SK-N-SH (cell line): ENCODE data around the gene NR5A1. TPM values are rescaled to one million over a fixed set of nuclear protein-coding genes. Genes with fewer than 3 reads are reported as not detected.

Experiments used
- CTCF ChIA-PET: fragments of 300-600, 350-600 bp; formaldehyde crosslinking; extraction: SDS; loops from one replicate; lab custom pipeline; 2021; lab: Yijun Ruan, JAX
- POLR2A ChIA-PET: fragments of 350-600 bp; sonication (Branson Sonifier 250); formaldehyde crosslinking; extraction: SDS; loops from one replicate; lab custom pipeline; 2020; ENCODE audit warnings: antibody characterized with exemption, inconsistent platforms; lab: Yijun Ruan, JAX
- DNase-seq: peaks from one replicate; pipeline ENCODE4 v3.0.0; 2012
- H2AFZ ChIP-seq: fragments of 200-600 bp; sonication (generic); 2 replicates; pipeline ENCODE4 v1.8.1; 2016; ENCODE audit warnings: antibody characterized with exemption, mild to moderate bottlenecking, low read depth
- H3F3A ChIP-seq: fragments of 200-600 bp; sonication (generic); replicated peaks from 2 replicates; pipeline ENCODE3; 2016; ENCODE audit warnings: antibody characterized with exemption, mild to moderate bottlenecking; ENCODE audit not compliant: insufficient read depth
- H3K27ac ChIP-seq, 2 experiments: fragments of 200-500 bp in 1 of 2; fragments of 200-600 bp in 1 of 2; sonication (Bioruptor generic) in 1 of 2; sonication (generic), shearing (Covaris generic) in 1 of 2; 2 replicates each; pipeline versions ENCODE4 v1.5.1 to v1.6.1; 2014 to 2016; ENCODE audit warnings: low read depth in 2 of 2, inconsistent platforms in 1 of 2, low read length in 1 of 2, mild to moderate bottlenecking in 1 of 2, mixed read lengths in 1 of 2
- H3K27me3 ChIP-seq: fragments of 200-600 bp; sonication (generic), shearing (Covaris generic); 2 replicates; pipeline ENCODE4 v1.6.1; 2016; ENCODE audit warnings: mixed run types; ENCODE audit not compliant: insufficient read depth
- H3K36me3 ChIP-seq, 2 experiments: fragments of 200-500 bp in 1 of 2; fragments of 200-600 bp in 1 of 2; sonication (Bioruptor generic) in 1 of 2; sonication (generic) in 1 of 2; replicated peaks in 1 of 2; 2 replicates each; pipeline versions ENCODE3 to v1.5.1; 2014 to 2016; ENCODE audit warnings: low read length in 1 of 2, mild to moderate bottlenecking in 1 of 2; ENCODE audit not compliant: insufficient read depth in 2 of 2, control insufficient read depth in 1 of 2
- H3K4me1 ChIP-seq, 2 experiments: fragments of 200-500 bp in 1 of 2; fragments of 200-600 bp in 1 of 2; sonication (Bioruptor generic) in 1 of 2; sonication (generic), shearing (Covaris generic) in 1 of 2; 2 replicates each; pipeline versions ENCODE4 v1.5.1 to v1.6.1; 2014 to 2016; ENCODE audit warnings: low read depth in 1 of 2, low read length in 1 of 2, mixed run types in 1 of 2; ENCODE audit not compliant: insufficient read depth in 2 of 2, control insufficient read depth in 1 of 2
- H3K4me2 ChIP-seq: fragments of 200-600 bp; sonication (generic), shearing (Covaris generic); 2 replicates; pipeline ENCODE4 v1.6.1; 2017; ENCODE audit warnings: mixed run types
- H3K4me3 ChIP-seq, 2 experiments: fragments of 200-500 bp in 1 of 2; fragments of 200-600 bp in 1 of 2; sonication (Bioruptor generic) in 1 of 2; sonication (generic), shearing (Covaris generic) in 1 of 2; 2 replicates each; pipeline versions ENCODE4 v1.5.1 to v1.8.1; 2014 to 2016; ENCODE audit warnings: low read depth in 2 of 2, inconsistent platforms in 1 of 2, low read length in 1 of 2, mild to moderate bottlenecking in 1 of 2, mixed read lengths in 1 of 2, moderate library complexity in 1 of 2
- H3K79me2 ChIP-seq: fragments of 200-600 bp; sonication (generic); 2 replicates; pipeline ENCODE4 v1.8.1; 2017; ENCODE audit warnings: mild to moderate bottlenecking; ENCODE audit not compliant: insufficient read depth
- H3K9ac ChIP-seq: fragments of 200-600 bp; sonication (generic); 2 replicates; pipeline ENCODE4 v1.6.1; 2017; ENCODE audit warnings: mixed run types
- H3K9me2 ChIP-seq: fragments of 200-600 bp; sonication (generic); 2 replicates; pipeline ENCODE4 v1.6.1; 2017; ENCODE audit warnings: mixed run types
- H3K9me3 ChIP-seq: fragments of 200-600 bp; sonication (generic); 2 replicates; pipeline ENCODE4 v1.6.1; 2017; ENCODE audit warnings: mixed run types, mild to moderate bottlenecking, moderate library complexity
- H4K20me1 ChIP-seq: fragments of 200-600 bp; sonication (generic); 2 replicates; pipeline ENCODE4 v1.6.1; 2017; ENCODE audit warnings: mild to moderate bottlenecking, mixed run types; ENCODE audit not compliant: insufficient read depth
- CTCF ChIP-seq: fragments of 200-600 bp; sonication (generic); IDR thresholded peaks from 2 replicates; pipeline ENCODE4 v1.6.1; 2017; ENCODE audit warnings: antibody characterized with exemption, mild to moderate bottlenecking, moderate library complexity
- EP300 ChIP-seq, 2 experiments: IDR thresholded peaks; 2 replicates each; pipeline versions ENCODE4 v1.4.0 to v1.6.1; 2012; ENCODE audit warnings: borderline replicate concordance in 1 of 2, low read depth in 1 of 2, low read length in 1 of 2
- FOXJ3 ChIP-seq: sonication (generic); formaldehyde crosslinking; IDR thresholded peaks from 2 replicates; pipeline ENCODE4 v1.5.1; 2020; ENCODE audit warnings: mild to moderate bottlenecking, missing genetic modification reagents
- MAX ChIP-seq: IDR thresholded peaks from 2 replicates; pipeline ENCODE4 v1.4.0; 2012; ENCODE audit warnings: low read depth
- MEF2A ChIP-seq: IDR thresholded peaks from 2 replicates; pipeline ENCODE4 v1.4.0; 2012; ENCODE audit warnings: low read depth, borderline replicate concordance
- TEAD4 ChIP-seq: IDR thresholded peaks from 2 replicates; pipeline ENCODE4 v1.4.0; 2012; ENCODE audit warnings: mild to moderate bottlenecking, borderline replicate concordance; ENCODE audit not compliant: insufficient read depth
- YY1 ChIP-seq: IDR thresholded peaks from 2 replicates; pipeline ENCODE4 v1.4.0; 2012; ENCODE audit warnings: low read depth, mild to moderate bottlenecking
- WGBS: methylation state at CpG from one replicate; pipeline ENCODE4 v1.1.6; 2017; ENCODE audit warnings: low lambda C conversion rate; 5-methylcytosine and 5-hydroxymethylcytosine counted together
- polyA plus RNA-seq, 3 experiments: library from polyadenylated mRNA; depleted of rRNA; stranded (reverse); fragments of >200 nt; gene quantifications; 2 replicates each; pipeline ENCODE4 v1.2.3, GENCODE V29; 2012
- TF ChIP-seq, protein P1 (sequence below): fragments of 150-350 bp; IDR thresholded peaks from 2 replicates; pipeline ENCODE4 v1.6.1; 2017; ENCODE audit warnings: antibody characterized with exemption, low read length, low read depth, borderline replicate concordance
- TF ChIP-seq, protein P2 (sequence below): IDR thresholded peaks from 2 replicates; pipeline ENCODE4; 2012
- TF ChIP-seq, protein P3 (sequence below): IDR thresholded peaks from 2 replicates; pipeline ENCODE4 v1.4.0; 2012; ENCODE audit warnings: low read depth, borderline replicate concordance

NR5A1 gene
- polyA plus RNA-seq, 1 of the 3 experiments (the other 2 are of a cell fraction) = not detected

DNA sequence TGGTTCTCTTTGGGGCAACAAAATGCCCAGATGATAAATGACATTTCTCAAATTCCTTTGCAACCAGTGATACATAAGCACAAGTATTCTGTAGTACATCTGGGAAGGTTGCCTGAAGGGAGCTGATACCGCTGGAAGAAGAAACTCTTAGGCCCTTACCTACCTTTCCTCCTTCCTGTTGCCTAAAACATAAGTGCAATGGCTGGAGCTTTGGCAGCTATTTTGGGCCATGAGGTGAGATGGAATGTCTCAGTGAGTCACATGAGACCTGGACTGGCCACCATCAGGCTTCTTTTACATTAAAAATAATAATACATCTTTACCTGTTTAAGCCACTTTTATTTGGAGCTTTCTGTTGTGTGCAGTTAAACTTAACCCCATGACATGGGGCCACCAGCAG lies 68.1 kb downstream of the NR5A1 start (continued):
- no peak for TF ChIP-seq MAX
- TF ChIP-seq, protein P1, sequence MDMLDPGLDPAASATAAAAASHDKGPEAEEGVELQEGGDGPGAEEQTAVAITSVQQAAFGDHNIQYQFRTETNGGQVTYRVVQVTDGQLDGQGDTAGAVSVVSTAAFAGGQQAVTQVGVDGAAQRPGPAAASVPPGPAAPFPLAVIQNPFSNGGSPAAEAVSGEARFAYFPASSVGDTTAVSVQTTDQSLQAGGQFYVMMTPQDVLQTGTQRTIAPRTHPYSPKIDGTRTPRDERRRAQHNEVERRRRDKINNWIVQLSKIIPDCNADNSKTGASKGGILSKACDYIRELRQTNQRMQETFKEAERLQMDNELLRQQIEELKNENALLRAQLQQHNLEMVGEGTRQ = no peak

DNA sequence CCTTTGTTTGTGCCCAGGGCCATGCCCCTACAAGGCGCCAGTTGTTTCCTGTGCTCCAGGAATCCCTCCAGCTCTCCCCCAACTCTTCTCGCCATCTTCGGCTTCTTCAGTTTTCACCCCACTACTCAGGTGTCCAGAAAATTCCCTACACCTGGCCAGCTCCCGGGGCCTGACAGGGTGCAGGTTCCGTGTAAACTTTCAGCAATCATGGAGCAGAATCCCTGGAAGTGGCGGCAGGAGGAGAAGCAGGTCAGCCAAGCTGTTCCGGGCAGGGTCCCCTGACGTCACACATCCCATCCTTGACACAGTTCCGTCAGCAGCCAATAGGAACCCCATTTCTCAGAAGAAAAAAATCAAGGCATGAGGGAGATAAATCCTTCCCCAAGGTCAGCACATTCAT lies 69.1 kb downstream of the NR5A1 start:
- no peaks in the 10 kb centered on the region for H3K36me3 ChIP-seq
- no peaks in the 10 kb centered on the region for H3K79me2 ChIP-seq
- H3K4me1 ChIP-seq = no peaks in the 10 kb centered on the region
- H2AFZ ChIP-seq = no peak overlapping the region
- H3K9ac ChIP-seq = no peak overlapping the region
- WGBS = 76% methylated on average over 9 of the region's 9 CpGs
- TF ChIP-seq TEAD4 (no peak), FOXJ3 (CRISPR knock-in tag) (no peak), EP300 (IDR thresholded peaks at IDR 0.05; ENCODE audit: borderline replicate concordance in 1 of 2, low read depth in 1 of 2, low read length in 1 of 2) (no peak)
- H3K27ac ChIP-seq = no peak overlapping the region
- POLR2A ChIA-PET = no interaction called here
- no peaks in the 10 kb centered on the region for H3K9me2 ChIP-seq
- no peaks in the 10 kb centered on the region for H3K27me3 ChIP-seq
- H3F3A ChIP-seq = no peaks in the 10 kb centered on the region
- CTCF ChIA-PET = interaction anchor here (0.8 kb wide), 1 partner anchor 13 kb away, joined by 3 read pairs; no protein-coding TSS in a partner anchor
- H3K4me2 ChIP-seq = no peak overlapping the region
- no peaks in the 10 kb centered on the region for H4K20me1 ChIP-seq
- no peak overlapping the region for H3K4me3 ChIP-seq
- H3K9me3 ChIP-seq = no peaks in the 10 kb centered on the region
- no peak for DNase-seq

GRCh38 chr9:124437086-124437485 lies 70.1 kb downstream of the NR5A1 start:
- ChIA-PET CTCF (no interaction called here), POLR2A (no interaction called here)
- WGBS = 91% methylated on average over 3 of the region's 3 CpGs

More at GRCh38 chr9:124437086-124437485, 70.1 kb downstream of the NR5A1 start:
- H3K36me3 ChIP-seq = no peaks in the 10 kb centered on the region
- H3F3A ChIP-seq = no peaks in the 10 kb centered on the region
- H3K9me3 ChIP-seq = no peaks in the 10 kb centered on the region
- H3K27ac ChIP-seq = no peak overlapping the region
- no peak for DNase-seq
- H3K79me2 ChIP-seq = no peaks in the 10 kb centered on the region
- no peak overlapping the region for H3K9ac ChIP-seq
- no peak overlapping the region for H2AFZ ChIP-seq
- no peak overlapping the region for H3K4me3 ChIP-seq
- no peaks in the 10 kb centered on the region for H3K27me3 ChIP-seq
- no peak overlapping the region for H3K4me2 ChIP-seq
- TF ChIP-seq MEF2A (no peak), CTCF (no peak), YY1 (no peak)
- TF ChIP-seq, protein P2, sequence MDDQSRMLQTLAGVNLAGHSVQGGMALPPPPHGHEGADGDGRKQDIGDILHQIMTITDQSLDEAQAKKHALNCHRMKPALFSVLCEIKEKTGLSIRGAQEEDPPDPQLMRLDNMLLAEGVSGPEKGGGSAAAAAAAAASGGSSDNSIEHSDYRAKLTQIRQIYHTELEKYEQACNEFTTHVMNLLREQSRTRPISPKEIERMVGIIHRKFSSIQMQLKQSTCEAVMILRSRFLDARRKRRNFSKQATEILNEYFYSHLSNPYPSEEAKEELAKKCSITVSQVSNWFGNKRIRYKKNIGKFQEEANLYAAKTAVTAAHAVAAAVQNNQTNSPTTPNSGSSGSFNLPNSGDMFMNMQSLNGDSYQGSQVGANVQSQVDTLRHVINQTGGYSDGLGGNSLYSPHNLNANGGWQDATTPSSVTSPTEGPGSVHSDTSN = no peak
- TF ChIP-seq, protein P3, sequence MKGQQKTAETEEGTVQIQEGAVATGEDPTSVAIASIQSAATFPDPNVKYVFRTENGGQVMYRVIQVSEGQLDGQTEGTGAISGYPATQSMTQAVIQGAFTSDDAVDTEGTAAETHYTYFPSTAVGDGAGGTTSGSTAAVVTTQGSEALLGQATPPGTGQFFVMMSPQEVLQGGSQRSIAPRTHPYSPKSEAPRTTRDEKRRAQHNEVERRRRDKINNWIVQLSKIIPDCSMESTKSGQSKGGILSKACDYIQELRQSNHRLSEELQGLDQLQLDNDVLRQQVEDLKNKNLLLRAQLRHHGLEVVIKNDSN = no peak
- TF ChIP-seq, all 33 proteins: peak for 0
- Histone ChIP-seq H3K4me1 (no peaks in the 10 kb centered on the region), H4K20me1 (no peaks in the 10 kb centered on the region), H3K9me2 (no peaks in the 10 kb centered on the region)
